GM18909 (cell line): ENCODE data around the gene SLC38A6.
A peak's percentile ranks its signal among the peaks of the same experiment; 100 is the strongest.

Experiments used
- ATAC-seq: cut with Tn5 transposase; IDR thresholded peaks from one replicate; pipeline ENCODE4 v1.9.1; 2021; ENCODE audit warnings: mild to moderate bottlenecking; ENCODE audit not compliant: unreplicated experiment, poor library complexity

The SLC38A6 gene

GRCh38 chr14:60980811-60981632 lies at the start of gene SLC38A6, which contains the start of gene TRMT5:
SLC38A6 (plus strand) TSS chr14:60981245; CDS start chr14:60981278, 33 bp downstream.
TRMT5 (minus strand) TSS chr14:60981079; CDS start chr14:60980973, 106 bp downstream.
- peak; percentile 90 for ATAC-seq

DNA sequence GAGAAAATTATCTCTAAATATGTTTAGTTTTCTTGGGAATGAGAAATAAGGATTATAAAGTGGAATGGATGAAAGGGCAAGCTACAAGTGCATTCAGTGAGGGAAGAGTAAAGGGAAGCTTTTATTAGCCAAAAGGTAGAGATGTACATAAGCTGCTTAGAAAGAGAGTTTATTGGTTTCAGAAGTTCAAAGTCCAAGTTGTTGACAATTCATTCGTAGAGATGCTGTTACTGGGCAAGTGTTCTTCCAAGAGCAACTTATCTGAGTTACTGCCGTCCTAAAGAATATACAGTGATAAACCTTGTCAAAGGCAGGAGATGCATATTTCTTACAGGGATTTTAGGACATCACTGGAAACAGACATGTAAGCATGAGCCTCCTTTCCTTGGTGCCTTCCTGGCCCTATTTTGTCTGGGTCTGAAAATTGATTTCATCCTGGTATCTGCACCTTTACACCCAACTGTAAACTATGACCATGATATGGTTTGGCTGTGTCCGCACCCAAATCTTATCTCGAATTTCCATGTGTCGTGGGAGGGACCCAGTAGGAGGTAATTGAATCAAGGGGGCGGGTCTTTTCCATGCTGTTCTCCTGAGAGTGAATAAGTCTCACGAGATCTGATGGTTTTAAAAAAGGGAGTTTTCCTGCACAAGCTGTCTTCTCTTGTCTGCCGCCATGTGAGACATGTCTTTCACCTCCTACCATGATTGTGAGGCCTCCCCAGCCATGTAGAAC lies 47.0 kb upstream of the SLC38A6 start:
- no peak for ATAC-seq

- no peak for ATAC-seq
Measured at GRCh38 chr14:60935319-60935718, 45.7 kb upstream of the SLC38A6 start.

- no peak for ATAC-seq
Measured at GRCh38 chr14:60943637-60944032, 37.4 kb upstream of the SLC38A6 start.

GRCh38 chr14:60944204-60944603 lies 36.8 kb upstream of the SLC38A6 start:
- no peak for ATAC-seq

GRCh38 chr14:60945984-60946383 lies 35.1 kb upstream of the SLC38A6 start:
- ATAC-seq: no peak

GRCh38 chr14:60946773-60947172 lies 34.3 kb upstream of the SLC38A6 start:
- no peak for ATAC-seq

DNA sequence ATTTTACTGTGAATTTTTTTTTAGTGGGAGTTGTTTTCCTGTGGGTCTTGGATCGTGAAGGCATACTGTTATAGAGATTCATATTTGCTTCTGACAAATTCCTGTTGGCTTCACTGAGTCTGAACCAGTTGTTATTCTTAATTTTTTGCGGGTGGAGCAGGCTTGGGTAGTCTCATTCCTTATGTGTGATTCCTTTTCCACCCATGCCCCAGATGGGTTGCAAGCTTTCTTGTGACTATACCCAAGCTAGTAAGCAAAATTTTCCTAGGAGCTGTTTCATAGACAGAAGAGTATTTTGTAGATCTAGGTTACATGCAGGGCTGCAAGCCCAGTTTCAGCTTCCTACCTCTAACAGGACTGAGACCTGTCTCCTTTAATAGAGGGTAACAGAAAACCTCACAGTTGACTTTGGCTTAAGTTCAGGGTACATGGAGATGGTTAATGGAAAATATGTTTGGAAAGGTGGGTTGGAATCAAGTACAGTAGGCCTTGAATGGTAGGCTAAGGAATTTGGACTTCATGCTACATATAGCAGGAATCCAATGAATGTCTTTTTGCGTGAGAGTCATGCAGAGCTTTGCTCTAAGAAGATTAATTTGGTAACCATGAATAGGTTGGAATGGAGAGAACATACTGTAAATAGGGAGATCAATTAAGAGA lies 29.1 kb upstream of the SLC38A6 start:
- no peak for ATAC-seq

GRCh38 chr14:60956202-60956601 lies 24.8 kb upstream of the SLC38A6 start:
- no peak for ATAC-seq

DNA sequence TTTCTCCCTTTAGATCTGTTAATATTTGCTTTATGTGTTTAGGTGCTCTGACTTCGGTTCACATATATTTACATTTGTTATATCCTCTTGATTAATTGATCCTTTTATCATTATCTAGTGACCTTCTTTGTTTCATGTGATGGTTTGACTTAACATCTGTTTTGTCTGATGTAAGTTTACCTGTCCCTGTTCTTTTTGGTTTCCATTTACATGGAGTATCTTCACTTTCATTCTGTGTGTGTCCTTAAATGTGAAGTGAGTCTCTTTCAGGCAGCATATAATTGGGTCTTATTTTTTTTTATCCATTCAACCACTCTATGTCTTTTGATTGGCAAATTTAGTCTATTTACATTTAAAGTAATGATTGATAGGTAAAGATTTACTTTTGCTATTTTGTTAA lies 24.4 kb upstream of the SLC38A6 start:
- ATAC-seq: no peak

GRCh38 chr14:60958146-60958545 lies 22.9 kb upstream of the SLC38A6 start:
- no peak for ATAC-seq

GRCh38 chr14:60963761-60964160 lies 17.3 kb upstream of the SLC38A6 start:
- ATAC-seq: no peak

DNA sequence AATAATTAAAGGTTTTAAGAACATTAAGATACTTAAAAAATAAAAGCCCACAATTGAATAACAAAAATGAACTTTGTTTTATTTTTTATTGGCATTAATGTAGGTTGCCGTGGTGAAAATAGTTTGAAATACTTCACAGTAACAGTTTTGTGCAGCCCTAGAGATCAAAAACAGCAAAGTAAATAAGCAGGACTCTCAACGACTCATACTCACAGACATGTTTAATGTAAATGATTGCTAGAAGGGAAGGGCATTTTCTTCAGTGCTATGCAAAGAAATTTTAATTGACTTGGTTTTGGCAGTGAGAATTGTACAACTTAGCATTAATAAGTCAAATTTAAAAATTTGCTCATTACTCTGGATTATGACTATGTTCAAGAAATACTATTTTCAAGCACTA lies 16.1 kb upstream of the SLC38A6 start:
- no peak for ATAC-seq

DNA sequence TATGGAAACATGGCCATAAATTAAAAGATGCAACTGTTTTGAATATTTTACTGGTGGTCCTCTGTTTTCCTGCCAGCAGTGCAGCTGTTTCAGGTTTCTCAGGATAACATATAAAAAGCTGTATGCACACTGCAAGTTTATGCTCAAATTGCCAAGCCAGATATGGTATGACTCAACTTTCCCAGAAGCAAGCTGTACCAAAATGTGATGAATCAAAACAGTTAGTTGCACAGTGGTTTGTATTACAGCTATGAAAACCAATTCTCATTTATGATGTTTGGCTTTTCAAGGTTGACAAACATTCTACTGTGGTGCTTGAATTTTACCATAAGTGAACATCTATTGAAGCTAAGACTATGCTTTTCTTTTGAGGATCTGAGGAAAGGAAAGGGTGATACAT lies 15.6 kb upstream of the SLC38A6 start:
- ATAC-seq: no peak

DNA sequence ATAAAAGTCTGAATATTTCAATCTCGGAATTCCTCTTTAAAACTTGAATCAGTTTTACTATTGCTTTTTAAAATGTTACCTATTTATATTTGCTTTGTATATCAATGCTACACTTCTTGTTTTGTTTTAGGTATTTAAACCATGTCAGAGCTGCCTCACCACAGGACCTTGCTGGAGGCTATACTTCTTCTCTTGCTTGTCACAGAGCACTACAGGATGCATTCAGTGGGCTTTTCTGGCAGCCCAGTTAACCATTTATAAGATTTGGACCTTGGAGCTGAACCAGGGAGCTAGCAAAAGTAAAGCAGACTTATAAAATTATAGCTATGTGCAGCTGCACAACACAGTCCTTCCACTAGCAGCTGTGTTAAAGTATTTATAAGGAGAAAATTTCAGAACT lies 12.9 kb upstream of the SLC38A6 start:
- no peak for ATAC-seq

DNA sequence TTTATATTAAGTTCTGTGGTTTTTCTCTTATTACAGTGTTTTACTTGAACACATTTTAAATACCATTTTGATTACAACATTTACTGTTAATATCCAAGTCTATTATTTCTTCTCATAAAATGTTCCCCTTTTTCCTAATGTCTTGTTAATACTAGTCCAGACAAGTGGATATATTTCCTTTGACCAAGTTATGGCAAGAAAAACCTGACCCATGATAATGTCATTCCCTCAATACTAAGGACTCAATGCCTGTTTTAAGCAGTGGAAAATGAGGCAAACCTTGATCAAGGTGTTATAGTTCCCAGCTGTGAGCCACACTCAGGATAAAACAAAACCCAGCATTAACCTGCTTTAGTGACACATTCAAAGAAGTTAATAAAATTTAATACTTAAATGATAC lies 12.4 kb upstream of the SLC38A6 start:
- ATAC-seq: no peak

DNA sequence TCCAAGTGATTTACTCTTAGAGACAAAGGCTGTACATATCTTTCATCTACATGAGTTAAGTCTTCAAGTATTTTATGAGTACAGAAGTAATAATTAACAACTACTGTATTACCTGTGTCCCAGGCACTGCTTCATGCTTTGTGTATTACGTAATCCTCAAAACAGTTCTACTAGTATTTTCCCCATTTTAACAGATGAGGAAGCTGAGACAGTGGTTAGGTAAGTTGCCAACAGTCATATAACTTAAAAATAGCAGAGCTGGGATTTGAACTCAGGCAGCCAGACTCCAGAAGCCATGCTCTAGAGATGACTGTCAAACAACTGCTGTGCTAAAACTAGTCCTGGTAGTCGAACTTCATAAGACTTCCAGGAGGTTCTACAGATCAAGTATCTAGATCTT lies 10.9 kb upstream of the SLC38A6 start:
- no peak for ATAC-seq

DNA sequence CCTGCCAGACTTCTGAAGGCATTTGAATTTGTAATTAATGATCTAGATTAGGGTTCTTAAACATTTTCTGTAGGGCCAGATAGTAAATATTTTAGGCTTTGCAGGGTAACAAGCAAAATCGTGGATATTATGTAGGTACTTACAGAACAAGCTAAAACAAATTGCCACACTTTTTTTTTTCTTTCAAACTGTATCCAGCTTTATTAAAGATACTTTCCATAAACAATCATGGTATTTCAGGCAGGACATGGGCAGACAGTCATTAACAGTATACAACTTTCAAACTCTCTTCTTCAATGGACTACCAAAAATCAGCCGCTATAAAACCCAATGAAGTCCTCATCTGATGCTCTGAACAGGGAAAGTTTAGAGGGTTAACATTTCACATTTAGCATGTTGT lies 9.8 kb upstream of the SLC38A6 start:
- ATAC-seq: no peak

DNA sequence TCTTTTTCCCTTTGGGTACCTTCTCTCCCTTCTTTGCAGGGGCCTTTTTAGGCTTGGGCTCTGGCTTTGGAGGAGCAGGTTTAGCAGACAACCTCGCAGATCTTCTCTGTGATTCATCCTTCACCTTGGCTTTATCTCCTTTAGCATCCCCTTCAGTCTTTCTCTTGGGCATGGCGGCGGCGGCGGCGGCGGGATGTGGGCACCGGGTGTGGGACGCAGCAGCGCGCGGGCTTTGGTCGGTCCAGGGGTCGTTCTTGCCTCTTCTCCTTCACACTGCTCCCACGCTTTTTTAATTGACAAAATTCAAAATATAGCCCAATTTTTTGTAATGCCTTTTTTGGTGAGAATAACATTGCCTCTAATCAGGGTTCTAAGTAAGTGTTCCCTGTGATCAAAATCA lies 8.8 kb upstream of the SLC38A6 start:
- ATAC-seq: no peak

DNA sequence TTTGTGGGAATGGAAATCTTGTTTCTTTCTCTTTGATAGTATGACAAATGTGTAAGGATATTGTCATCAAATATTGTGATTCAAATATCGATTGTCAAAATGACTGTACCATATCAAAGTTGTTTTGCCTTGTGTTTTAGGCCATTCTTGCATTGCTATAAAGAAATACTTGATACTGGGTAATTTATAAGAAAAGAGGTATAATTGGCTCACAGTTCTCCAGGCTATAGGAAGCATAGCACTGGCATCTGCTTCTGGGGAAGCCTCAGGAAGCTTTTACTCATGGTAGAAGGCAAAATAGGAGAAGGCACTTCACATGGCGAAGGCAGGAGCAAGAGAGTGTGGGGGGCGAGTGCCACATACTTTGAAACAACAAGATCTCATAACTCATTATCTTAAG lies 8.0 kb upstream of the SLC38A6 start:
- no peak for ATAC-seq

DNA sequence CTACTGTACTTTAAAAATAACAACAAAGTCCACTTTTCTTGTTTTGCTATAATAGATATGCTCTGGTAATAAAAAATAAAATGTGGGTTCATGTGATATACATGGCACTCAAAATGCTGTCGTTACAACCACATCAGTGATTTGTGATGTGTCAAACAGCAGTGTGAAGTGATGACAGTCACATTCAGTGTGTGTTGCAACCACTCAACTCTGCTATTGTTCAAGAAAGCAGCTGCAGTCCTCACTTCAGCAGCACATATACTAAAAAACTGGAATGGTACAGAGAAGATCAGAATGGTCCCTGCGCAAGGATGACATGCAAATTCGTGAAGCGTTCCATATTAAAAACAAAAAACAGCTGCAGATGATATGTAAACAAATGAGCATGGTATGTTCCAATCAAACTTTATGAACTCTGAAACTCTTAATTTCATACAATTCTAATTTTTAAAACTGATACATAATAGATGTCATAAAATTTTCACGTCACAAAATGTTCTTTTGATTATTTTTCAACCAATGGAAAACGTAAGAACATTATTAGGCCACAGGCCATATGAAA lies 6.9 kb upstream of the SLC38A6 start:
- ATAC-seq: no peak
